Astrocyte (in vitro differentiated cells and primary cell): ENCODE data around the gene RNF146.

Source experiments
- CTCF ChIP-seq: IDR thresholded peaks from 2 replicates; pipeline ENCODE4 v1.5.1; 2011; ENCODE audit warnings: low read depth, mild to moderate bottlenecking, inconsistent platforms, low read length, moderate library complexity; ENCODE audit not compliant: insufficient read depth
- EZH2 ChIP-seq: IDR thresholded peaks from 2 replicates; pipeline ENCODE4 v1.6.1; 2012; ENCODE audit warnings: mild to moderate bottlenecking, low read length, inconsistent platforms; ENCODE audit not compliant: insufficient read depth

DNA sequence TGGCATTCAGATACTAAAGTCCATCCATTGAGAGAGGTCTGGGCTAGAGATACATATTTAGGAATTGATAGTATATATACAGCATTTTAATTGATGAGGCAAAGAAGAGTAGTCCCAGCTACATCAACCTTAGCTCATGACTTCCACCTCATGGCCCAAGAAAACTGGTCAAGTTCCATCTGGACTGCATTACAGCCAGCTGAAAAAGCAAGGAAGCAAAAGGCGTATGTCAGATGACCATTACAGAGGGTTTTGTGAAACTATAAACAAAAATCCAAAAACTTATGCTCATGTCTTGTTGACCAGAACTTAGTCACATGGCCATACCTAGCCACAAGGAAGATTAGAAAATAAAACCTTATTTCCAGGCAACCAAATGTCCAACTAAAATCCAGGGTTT lies 46.8 kb upstream of the RNF146 start:
- TF ChIP-seq CTCF = no peak
- TF ChIP-seq EZH2 = no peak
